Raji (cell line): ENCODE measurements around the gene CD151.

ENCODE experiments used
- POLR2A ChIP-seq: IDR thresholded peaks from 2 replicates; pipeline ENCODE4 v1.6.1; 2011; ENCODE audit warnings: low read depth, low read length, control low read depth; ENCODE audit not compliant: insufficient read depth

CD151 gene

DNA sequence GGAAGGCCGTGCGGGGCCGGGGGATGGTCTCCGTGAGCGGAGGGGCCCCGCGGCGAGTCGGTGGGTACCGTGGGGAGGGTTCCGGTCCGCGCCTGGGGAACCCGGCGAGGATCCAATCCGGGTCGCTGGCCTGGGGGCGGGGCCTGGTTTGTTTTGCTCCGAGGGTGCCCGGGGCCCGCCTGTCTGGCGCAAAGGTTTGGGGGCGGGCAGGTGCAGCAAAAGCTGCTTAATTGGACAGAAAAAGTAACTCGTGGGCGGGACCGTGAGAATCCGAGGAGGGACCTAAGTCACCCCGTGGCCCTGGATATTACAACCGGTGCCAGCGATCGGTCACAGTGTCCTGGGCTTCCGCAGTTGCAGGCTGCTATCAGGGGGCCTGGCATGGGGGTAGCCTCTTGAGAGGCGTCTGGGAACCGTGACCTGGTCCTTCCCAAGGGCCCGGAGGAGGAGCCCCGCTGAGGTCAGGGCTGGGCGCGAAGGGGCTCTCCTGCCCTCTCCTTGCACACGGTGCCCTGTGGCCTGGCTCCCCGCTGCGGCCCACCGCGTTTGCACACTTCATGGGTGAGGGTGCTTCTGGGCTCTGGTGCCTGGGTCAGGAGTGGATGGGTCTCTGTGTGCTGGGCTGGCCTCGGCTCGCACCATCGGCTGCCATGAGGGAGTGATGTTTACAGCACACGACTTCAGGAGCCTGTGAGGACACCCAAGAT lies 12.7 kb upstream of the CD151 start:
- TF ChIP-seq POLR2A = no peak

DNA sequence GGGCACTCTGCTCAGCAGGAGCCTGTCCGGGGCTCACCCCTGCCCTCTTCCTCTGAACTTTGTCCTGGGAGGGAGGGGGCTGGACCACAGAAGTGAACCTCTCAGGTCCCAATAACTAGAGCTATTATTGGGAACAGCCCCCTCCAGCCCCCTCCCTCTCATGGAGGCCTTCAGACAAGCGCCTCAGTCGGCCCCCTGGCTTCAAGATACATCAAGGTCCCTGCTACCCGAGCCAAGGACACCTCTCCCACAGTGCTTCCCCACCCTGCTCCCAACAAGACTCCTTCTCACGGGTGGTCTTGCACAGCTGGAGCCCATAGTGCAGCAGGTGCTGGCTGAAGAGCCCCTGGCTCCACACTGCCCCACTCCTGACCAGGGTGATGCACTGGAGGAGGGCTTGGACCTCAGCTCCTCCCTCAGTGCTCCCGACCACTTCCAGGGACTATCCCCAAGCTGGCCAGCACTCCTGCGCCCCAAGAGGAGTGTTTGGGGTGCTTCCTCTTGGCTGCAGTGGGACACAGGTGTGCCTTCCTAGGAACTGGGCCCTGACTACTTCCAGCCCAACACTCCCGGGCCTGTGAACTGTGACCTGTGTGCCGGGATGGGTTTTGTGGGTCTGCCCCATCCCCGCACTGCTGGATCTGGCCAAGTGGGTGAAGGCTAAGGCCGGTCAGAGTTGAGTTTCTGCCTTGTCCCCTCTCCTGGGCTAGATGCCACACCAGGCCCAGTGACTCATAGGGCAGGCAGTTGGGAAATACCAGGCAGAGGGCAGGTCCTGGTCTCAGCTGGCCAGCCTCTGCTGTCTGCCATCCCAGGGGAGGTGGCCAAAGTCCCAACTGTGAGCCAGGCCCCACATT lies 11.9 kb upstream of the CD151 start:
- TF ChIP-seq POLR2A = no peak

GRCh38 chr11:821512-822371 lies 11.0 kb upstream of the CD151 start:
- TF ChIP-seq POLR2A = no peak

DNA sequence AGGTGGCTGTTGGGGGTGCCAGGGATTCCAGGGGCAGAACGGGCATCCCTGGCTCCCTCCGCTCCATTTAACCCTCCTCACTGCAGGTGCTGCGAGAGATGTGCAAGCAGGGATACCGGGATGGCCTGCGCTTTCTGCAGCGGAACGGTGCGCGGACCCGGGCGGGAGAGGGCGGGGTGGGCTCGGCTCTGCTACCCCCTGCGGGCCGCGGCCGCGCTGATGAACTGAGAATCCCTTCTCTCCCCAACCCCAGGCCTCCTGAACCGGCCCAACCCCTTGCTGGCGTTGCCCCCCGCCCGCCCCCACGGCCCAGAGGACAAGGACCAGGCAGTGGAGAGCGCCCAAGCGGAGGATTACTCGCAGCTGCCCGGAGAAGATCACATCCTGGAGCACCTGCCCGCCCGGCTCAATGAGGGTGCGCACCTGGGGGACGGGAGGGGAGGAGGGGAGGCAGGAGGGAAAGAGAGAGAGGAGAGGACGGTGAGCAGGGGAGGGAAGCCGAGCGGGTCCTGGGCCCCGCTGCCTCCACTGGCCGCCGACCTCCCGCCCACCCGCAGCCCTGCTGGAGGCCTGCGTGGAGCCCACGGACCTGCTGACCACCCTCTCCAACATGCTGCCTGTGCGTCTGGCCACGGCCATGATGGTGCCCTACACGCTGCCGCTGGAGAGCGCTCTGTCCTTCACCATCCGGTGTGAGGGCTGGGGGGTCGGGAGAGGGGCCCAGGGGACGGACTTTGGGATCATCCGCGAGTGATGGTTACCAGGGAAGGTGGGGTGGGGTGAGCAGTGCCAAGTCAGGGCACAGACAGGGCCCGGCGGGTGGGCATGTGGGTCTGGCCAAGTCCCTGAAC lies 9.1 kb upstream of the CD151 start:
- peak; percentile 4; the same call in 1 of the 2 replicates for TF ChIP-seq POLR2A

DNA sequence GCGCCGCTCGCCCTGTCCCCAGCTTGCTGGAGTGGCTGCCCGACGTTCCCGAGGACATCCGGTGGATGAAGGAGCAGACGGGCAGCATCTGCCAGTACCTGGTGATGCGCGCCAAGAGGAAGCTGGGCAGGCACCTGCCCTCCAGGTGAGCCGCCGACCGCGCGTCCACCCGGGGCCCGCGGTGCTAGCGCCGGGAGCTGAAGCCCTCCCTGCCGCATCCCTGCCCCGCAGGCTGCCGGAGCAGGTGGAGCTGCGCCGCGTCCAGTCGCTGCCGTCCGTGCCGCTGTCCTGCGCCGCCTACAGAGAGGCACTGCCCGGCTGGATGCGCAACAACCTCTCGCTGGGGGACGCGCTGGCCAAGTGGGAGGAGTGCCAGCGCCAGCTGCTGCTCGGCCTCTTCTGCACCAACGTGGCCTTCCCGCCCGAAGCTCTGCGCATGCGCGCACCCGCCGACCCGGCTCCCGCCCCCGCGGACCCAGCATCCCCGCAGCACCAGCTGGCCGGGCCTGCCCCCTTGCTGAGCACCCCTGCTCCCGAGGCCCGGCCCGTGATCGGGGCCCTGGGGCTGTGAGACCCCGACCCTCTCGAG lies 8.4 kb upstream of the CD151 start:
- 0 out of 2 replicates have a peak, but pooled peaks have one; percentile 6 for TF ChIP-seq POLR2A

GRCh38 chr11:824942-825341 lies 7.8 kb upstream of the CD151 start:
- TF ChIP-seq POLR2A = 0 out of 2 replicates have a peak, but pooled peaks have one; percentile 4

- TF ChIP-seq POLR2A = no peak
Observed at GRCh38 chr11:825366-826226, 7.2 kb upstream of the CD151 start.

GRCh38 chr11:826227-826621 lies 6.5 kb upstream of the CD151 start:
- no peak for TF ChIP-seq POLR2A

DNA sequence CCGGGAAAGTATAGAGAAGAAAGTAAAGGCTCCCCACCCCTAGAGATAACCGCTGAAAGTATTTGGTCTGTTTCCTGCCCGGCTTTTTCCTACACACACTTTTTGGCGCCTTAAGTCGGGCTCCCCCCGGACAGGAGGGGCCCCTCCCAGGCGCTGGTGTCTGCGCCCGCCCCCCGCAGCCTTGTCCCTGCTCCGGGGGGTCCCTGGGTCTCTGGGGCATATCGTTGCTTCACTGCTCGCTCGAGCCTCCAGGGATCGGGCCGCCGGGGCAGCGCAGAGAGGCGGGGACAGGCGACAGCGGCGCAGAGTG lies 6.0 kb upstream of the CD151 start:
- TF ChIP-seq POLR2A = no peak

GRCh38 chr11:827146-827896 lies 5.4 kb upstream of the CD151 start:
- no peak for TF ChIP-seq POLR2A

DNA sequence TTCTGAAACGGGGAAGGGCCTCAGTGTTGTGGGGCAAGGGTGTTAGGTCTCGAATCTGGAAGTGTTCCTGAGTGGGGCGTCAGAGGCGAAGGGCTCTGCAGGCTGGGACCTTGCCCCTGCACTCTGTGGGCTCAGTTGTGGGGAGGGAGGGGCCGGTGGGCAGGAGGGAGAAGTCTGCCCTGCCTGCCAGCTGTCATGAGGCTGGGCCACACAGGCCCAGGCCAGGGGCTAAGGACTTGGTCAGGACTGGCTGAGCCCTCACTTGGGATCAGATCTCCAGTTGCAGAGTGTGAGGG lies 4.9 kb upstream of the CD151 start, which contains the start of gene CRACR2B:
Gene CRACR2B (plus strand): TSS at position 23 of the 296 bp plus-strand sequence. CDS start 689 bp downstream, outside the sequence.
- peak; percentile 13; the same call in 1 of the 2 replicates for TF ChIP-seq POLR2A

DNA sequence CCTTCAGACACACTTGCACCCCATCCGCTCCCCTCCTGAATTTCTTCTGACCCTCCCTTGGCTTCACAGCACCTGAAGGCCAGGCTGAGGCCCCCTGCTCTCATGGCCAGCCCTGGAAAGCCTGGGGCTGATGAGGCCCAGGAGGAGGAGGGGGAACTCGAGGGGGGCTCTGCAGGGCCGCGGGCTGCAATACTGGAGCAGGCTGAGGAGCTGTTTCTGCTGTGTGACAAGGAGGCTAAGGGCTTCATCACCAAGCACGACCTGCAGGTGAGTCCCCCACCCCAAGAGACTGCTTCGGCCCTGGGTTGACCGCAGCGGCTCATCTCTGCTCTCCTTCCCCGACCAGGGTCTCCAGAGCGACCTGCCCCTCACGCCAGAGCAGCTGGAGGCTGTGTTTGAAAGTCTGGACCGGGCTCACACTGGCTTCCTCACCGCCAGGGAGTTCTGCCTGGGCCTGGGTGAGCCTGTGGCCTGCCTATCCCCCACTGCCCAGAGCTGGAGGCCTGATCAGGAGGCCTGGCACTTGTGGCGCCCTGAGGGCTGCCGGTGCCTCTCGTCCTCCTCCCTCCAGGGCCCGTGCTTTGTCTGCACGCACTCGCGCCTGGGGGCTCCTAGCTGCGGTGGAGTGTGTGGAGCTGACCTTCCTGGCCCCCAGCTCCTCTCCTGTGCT lies 4.1 kb upstream of the CD151 start:
- TF ChIP-seq POLR2A = no peak
